Ishikawa (cell line): ENCODE results near the gene BTNL9.

Source experiments
- CEBPB ChIP-seq: IDR thresholded peaks from 2 replicates; pipeline ENCODE4 v1.6.1; 2012
- CREB1 ChIP-seq: IDR thresholded peaks from 2 replicates; pipeline ENCODE4 v1.6.1; 2012; ENCODE audit warnings: low read depth
- EGR1 ChIP-seq: IDR thresholded peaks from 2 replicates; pipeline ENCODE4 v1.6.1; 2012
- EP300 ChIP-seq: IDR thresholded peaks from 2 replicates; pipeline ENCODE4 v1.6.1; 2012; ENCODE audit warnings: borderline replicate concordance
- FOXM1 ChIP-seq: IDR thresholded peaks from 2 replicates; pipeline ENCODE4 v1.6.1; 2012; ENCODE audit warnings: low read depth, borderline replicate concordance
- NFIC ChIP-seq: IDR thresholded peaks from 2 replicates; pipeline ENCODE4 v1.6.1; 2012
- RAD21 ChIP-seq: IDR thresholded peaks from 2 replicates; pipeline ENCODE4 v1.6.1; 2012; ENCODE audit warnings: low read depth
- TAF1 ChIP-seq: IDR thresholded peaks from 2 replicates; pipeline ENCODE4 v1.6.1; 2012; ENCODE audit warnings: low read depth, mild to moderate bottlenecking
- TCF12 ChIP-seq: IDR thresholded peaks from 2 replicates; pipeline ENCODE4 v1.6.1; 2012; ENCODE audit warnings: low read depth
- TEAD4 ChIP-seq: IDR thresholded peaks from 2 replicates; pipeline ENCODE4 v1.6.1; 2012
- USF1 ChIP-seq: IDR thresholded peaks from 2 replicates; pipeline ENCODE4 v1.6.1; 2012
- YY1 ChIP-seq: IDR thresholded peaks from 2 replicates; pipeline ENCODE4 v1.6.1; 2012; ENCODE audit warnings: low read depth
- ZBTB7A ChIP-seq: IDR thresholded peaks from 2 replicates; pipeline ENCODE4 v1.6.1; 2012; ENCODE audit warnings: low read depth
- TF ChIP-seq, protein P1 (sequence below): IDR thresholded peaks from 2 replicates; pipeline ENCODE4 v1.6.1; 2012
- TF ChIP-seq, protein P2 (sequence below): IDR thresholded peaks from 2 replicates; pipeline ENCODE4 v1.6.1; 2012; ENCODE audit warnings: low read depth, mild to moderate bottlenecking

BTNL9 gene

DNA sequence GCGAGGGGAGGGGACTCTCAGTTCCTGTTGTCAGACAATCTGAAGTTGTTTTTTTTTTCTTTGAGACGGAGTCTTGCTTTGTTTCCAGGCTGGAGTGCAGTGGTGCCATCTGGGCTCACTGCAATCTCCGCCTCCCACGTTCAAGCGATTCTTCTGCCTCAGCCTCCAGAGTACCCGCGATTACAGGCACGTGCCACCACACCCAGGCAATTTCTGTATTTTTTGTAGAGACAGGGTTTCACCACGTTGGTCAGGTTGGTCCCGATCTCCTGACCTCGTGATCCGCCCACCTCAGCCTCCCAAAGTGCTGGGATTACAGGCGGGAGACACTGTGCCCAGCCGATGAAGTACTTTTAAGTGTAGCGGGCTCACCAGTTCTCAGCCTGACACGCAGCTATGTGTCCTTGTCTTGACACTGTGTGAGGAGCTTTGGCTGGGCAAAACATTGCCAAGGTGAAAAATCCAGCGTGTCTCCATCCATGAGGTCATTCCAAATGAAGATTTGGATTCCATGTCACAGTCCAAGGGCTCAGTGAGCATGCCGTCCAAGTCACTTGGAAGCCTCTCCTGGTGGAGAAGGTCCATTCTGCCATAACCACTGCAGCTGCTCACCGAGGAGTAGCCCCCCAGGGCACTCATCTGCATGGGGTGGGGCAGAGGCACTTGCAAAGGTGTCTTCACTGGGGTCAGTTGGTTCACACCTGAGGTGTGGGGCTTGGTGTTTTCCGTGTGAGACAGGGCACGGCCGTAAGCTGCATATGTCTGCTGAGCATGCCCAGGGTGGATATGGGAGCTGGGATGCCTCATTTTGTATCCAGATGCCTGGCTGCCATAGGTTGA lies 58.9 kb downstream of the BTNL9 start:
- TF ChIP-seq, protein P1, sequence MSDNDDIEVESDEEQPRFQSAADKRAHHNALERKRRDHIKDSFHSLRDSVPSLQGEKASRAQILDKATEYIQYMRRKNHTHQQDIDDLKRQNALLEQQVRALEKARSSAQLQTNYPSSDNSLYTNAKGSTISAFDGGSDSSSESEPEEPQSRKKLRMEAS = no peak
- TF ChIP-seq EGR1 (no peak), CEBPB (no peak), YY1 (no peak), EP300 (no peak), TEAD4 (no peak), FOXM1 (no peak), TCF12 (no peak), RAD21 (no peak), ZBTB7A (no peak), USF1 (no peak), NFIC (no peak), CREB1 (no peak)
- TF ChIP-seq, protein P2, sequence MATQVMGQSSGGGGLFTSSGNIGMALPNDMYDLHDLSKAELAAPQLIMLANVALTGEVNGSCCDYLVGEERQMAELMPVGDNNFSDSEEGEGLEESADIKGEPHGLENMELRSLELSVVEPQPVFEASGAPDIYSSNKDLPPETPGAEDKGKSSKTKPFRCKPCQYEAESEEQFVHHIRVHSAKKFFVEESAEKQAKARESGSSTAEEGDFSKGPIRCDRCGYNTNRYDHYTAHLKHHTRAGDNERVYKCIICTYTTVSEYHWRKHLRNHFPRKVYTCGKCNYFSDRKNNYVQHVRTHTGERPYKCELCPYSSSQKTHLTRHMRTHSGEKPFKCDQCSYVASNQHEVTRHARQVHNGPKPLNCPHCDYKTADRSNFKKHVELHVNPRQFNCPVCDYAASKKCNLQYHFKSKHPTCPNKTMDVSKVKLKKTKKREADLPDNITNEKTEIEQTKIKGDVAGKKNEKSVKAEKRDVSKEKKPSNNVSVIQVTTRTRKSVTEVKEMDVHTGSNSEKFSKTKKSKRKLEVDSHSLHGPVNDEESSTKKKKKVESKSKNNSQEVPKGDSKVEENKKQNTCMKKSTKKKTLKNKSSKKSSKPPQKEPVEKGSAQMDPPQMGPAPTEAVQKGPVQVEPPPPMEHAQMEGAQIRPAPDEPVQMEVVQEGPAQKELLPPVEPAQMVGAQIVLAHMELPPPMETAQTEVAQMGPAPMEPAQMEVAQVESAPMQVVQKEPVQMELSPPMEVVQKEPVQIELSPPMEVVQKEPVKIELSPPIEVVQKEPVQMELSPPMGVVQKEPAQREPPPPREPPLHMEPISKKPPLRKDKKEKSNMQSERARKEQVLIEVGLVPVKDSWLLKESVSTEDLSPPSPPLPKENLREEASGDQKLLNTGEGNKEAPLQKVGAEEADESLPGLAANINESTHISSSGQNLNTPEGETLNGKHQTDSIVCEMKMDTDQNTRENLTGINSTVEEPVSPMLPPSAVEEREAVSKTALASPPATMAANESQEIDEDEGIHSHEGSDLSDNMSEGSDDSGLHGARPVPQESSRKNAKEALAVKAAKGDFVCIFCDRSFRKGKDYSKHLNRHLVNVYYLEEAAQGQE = no peak

DNA sequence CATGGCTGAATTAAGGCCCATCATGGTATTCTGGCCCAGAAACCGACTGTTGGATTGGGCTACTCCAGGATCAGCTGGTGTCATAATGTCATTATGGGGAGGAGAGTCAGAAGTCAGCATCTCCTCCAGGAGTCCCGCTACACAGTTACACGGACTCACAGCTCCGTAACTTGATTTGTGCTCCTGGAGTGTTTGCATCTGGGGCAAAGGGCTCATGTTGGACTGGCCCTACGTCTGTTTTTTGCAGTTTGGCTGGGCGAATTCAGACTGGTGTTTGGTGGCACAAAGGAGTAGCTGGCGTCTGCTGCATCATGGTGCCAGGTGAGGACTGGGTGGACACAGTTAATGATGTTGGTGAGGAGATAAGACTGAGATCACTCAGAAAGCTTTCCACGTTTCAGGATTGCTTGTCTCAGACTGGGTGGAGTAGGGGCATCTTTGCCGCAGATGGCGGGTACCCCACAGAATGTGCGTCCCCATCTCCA lies 59.6 kb downstream of the BTNL9 start:
- TF ChIP-seq CREB1 = no peak
- TF ChIP-seq EP300 = no peak
- TF ChIP-seq TCF12 = no peak
- TF ChIP-seq, protein P2 = no peak
- no peak for TF ChIP-seq RAD21
- no peak for TF ChIP-seq CEBPB
- TF ChIP-seq USF1 = no peak
- TF ChIP-seq, protein P1 = no peak
- no peak for TF ChIP-seq EGR1
- no peak for TF ChIP-seq NFIC
- TF ChIP-seq TAF1 = no peak

DNA sequence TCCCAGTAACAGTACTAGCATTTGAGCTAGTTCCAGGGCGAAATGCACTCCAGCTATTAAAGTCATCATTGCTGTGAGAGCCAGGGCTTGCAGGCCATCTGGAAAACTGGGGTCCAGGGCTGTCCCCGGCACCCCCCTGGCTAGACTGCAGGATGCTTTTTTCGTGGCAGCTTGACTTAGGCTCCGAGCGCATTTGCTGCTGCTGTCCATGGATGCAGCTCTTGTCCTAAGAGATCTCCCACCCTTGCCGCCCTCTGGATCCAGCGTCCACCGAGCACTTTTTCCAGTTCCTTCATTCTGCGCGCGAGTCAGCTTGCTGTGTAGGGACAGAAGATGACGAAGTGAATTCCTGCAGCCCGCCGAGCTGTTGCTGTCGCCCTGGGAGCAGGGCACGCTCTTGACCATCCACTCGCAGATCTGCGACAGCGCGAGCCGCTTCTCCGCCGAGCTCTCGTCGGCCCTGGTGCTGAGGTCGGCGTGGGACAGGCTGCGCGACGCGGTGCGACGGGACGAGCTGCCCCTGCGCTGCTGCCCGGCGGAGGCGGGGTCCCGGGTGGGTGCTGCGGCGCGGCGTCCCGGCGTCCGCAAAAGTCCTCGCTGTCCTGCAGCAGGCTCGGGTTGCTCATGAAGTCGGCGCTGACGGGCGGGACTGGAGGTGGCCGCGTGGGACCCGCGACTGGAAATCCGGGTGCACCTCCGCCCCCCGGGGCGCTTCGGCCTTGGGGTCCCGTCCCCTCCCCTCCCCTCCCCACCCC lies 60.2 kb downstream of the BTNL9 start:
- no peak for TF ChIP-seq TCF12
- no peak for TF ChIP-seq EP300
- TF ChIP-seq CEBPB = no peak
- no peak for TF ChIP-seq USF1
- TF ChIP-seq, protein P1 = no peak
- TF ChIP-seq, protein P2 = no peak
- no peak for TF ChIP-seq YY1
- no peak for TF ChIP-seq TEAD4
- no peak for TF ChIP-seq ZBTB7A
- no peak for TF ChIP-seq RAD21
- TF ChIP-seq EGR1 = no peak
- TF ChIP-seq CREB1 = no peak
- no peak for TF ChIP-seq NFIC
- TF ChIP-seq FOXM1 = no peak
- TF ChIP-seq TAF1 = no peak
